GM18507 (cell line): ENCODE data around the gene MYO15B.
A peak's percentile ranks its signal among the peaks of the same experiment; 100 is the strongest.

ENCODE experiments used
- DNase-seq: peaks from one replicate; pipeline ENCODE4 v3.0.0; 2011; ENCODE audit warnings: low read depth; ENCODE audit not compliant: insufficient read length; ENCODE audit errors: extremely low spot score
- FAIRE-seq: peaks from 2 replicates; lab custom pipeline; 2011; peaks lifted over from hg19 to GRCh38; lab: Jason Lieb, UNC

The MYO15B gene

GRCh38 chr17:75617675-75618074 is 30.1 kb downstream of the MYO15B start:
- FAIRE-seq: no peak
- no peak for DNase-seq

GRCh38 chr17:75619506-75620431 is 32.2 kb downstream of the MYO15B start:
- DNase-seq: no peak
- FAIRE-seq: no peak

GRCh38 chr17:75621489-75621888 is 33.9 kb downstream of the MYO15B start:
- FAIRE-seq (no peak), DNase-seq (no peak)

- no peak for FAIRE-seq
- DNase-seq: no peak
These were observed 34.5 kb downstream of the MYO15B start for GRCh38 chr17:75622076-75622475.

GRCh38 chr17:75622771-75623273 is 35.2 kb downstream of the MYO15B start:
- FAIRE-seq (no peak), DNase-seq (no peak)

GRCh38 chr17:75623386-75623785 is 35.8 kb downstream of the MYO15B start:
- FAIRE-seq: no peak
- DNase-seq: no peak

GRCh38 chr17:75624021-75624420 is 36.4 kb downstream of the MYO15B start:
- no peak for DNase-seq
- no peak for FAIRE-seq

GRCh38 chr17:75624714-75625345 is 37.2 kb downstream of the MYO15B start:
- DNase-seq (no peak), FAIRE-seq (no peak)

GRCh38 chr17:75625813-75626486 is 38.4 kb downstream of the MYO15B start:
- peak; percentile 32 for DNase-seq
- peak; percentile 36 for FAIRE-seq

- DNase-seq: no peak
- FAIRE-seq: no peak
These were observed 39.0 kb downstream of the MYO15B start for GRCh38 chr17:75626496-75627038.

GRCh38 chr17:75627094-75627493 is 39.5 kb downstream of the MYO15B start:
- no peak for FAIRE-seq
- DNase-seq: no peak

- FAIRE-seq: no peak
- DNase-seq: no peak
These were observed 40.8 kb downstream of the MYO15B start for GRCh38 chr17:75628425-75628824.

GRCh38 chr17:75629157-75629556 is 41.6 kb downstream of the MYO15B start:
- no peak for DNase-seq
- FAIRE-seq: no peak

GRCh38 chr17:75630071-75630917 is 42.7 kb downstream of the MYO15B start:
- no peak for DNase-seq
- no peak for FAIRE-seq

- no peak for DNase-seq
- no peak for FAIRE-seq
These were observed 43.8 kb downstream of the MYO15B start for GRCh38 chr17:75631353-75631752.

GRCh38 chr17:75632428-75632827 is 44.8 kb downstream of the MYO15B start:
- FAIRE-seq (no peak), DNase-seq (no peak)

GRCh38 chr17:75632863-75633485 is 45.4 kb downstream of the MYO15B start, which contains the start of gene SMIM5:
Gene SMIM5, plus strand, starts transcription at chr17:75633434. Its CDS starts 6,768 bp downstream, at chr17:75640202.
- peak; percentile 86 for FAIRE-seq
- peak; percentile 88 for DNase-seq
